Neural progenitor cell (in vitro differentiated cells): Measurements from ENCODE around the gene KLK12.

Source experiments
- EZH2 ChIP-seq: fragments of 200-600 bp; sonication (generic); IDR thresholded peaks from 2 replicates; pipeline ENCODE4 v1.6.1; 2017; ENCODE audit warnings: antibody characterized with exemption, mild to moderate bottlenecking, moderate library complexity
- TF ChIP-seq, protein P1 (sequence below): fragments of 200-600 bp; sonication (generic); IDR thresholded peaks from 2 replicates; pipeline ENCODE4 v1.5.1; 2017; ENCODE audit warnings: antibody characterized with exemption, mild to moderate bottlenecking

- TF ChIP-seq, protein P1, sequence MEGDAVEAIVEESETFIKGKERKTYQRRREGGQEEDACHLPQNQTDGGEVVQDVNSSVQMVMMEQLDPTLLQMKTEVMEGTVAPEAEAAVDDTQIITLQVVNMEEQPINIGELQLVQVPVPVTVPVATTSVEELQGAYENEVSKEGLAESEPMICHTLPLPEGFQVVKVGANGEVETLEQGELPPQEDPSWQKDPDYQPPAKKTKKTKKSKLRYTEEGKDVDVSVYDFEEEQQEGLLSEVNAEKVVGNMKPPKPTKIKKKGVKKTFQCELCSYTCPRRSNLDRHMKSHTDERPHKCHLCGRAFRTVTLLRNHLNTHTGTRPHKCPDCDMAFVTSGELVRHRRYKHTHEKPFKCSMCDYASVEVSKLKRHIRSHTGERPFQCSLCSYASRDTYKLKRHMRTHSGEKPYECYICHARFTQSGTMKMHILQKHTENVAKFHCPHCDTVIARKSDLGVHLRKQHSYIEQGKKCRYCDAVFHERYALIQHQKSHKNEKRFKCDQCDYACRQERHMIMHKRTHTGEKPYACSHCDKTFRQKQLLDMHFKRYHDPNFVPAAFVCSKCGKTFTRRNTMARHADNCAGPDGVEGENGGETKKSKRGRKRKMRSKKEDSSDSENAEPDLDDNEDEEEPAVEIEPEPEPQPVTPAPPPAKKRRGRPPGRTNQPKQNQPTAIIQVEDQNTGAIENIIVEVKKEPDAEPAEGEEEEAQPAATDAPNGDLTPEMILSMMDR: no peak
- no peak for TF ChIP-seq EZH2
These were observed 8.3 kb downstream of the KLK12 start, which contains the start of gene KLK11 for GRCh38 chr19:51026554-51026831.
